Cardiac muscle cell (in vitro differentiated cells and primary cell): ENCODE results near the gene XXYLT1. TPM values are rescaled to one million over a fixed set of nuclear protein-coding genes. Genes with fewer than 3 reads are reported as not detected.

Experiments used
- DNase-seq, 2 donors: peaks; one replicate each; pipeline versions ENCODE4 v3.0.0 to v3.0.0-alpha.2; 2010 to 2017; ENCODE audit warnings: low read depth in 1 of 2, low spot score in 1 of 2
- H3K27ac ChIP-seq: fragments of 200-600 bp; sonication (generic); 2 replicates; pipeline ENCODE4 v1.5.1; 2016
- H3K27me3 ChIP-seq: fragments of 200-600 bp; sonication (generic); 2 replicates; pipeline ENCODE4 v1.6.0; 2016; ENCODE audit warnings: control low read depth
- H3K36me3 ChIP-seq: fragments of 200-600 bp; sonication (generic); 2 replicates; pipeline ENCODE4 v1.5.1; 2016; ENCODE audit warnings: control low read depth
- H3K4me1 ChIP-seq: fragments of 200-600 bp; sonication (generic); 2 replicates; pipeline ENCODE4 v1.8.1; 2017; ENCODE audit warnings: low read depth, mild to moderate bottlenecking, mixed run types
- H3K4me3 ChIP-seq: fragments of 200-600 bp; sonication (generic); 2 replicates; pipeline ENCODE4 v1.5.1; 2016; ENCODE audit warnings: mild to moderate bottlenecking
- H3K9me3 ChIP-seq: fragments of 200-600 bp; sonication (generic); 2 replicates; pipeline ENCODE4 v1.5.1; 2017; ENCODE audit warnings: low read depth, mild to moderate bottlenecking, control low read depth
- CTCF ChIP-seq: IDR thresholded peaks from 2 replicates; pipeline ENCODE4 v1.5.1; 2012; ENCODE audit warnings: low read depth, mild to moderate bottlenecking, low read length
- polyA plus RNA-seq: library from polyadenylated mRNA; unstranded; fragments of >200 nt; fragmentation: Nextera tagmentation; extraction: Ambion mirVana; gene quantifications from 2 replicates; pipeline ENCODE4 v1.2.1, GENCODE V29; 2016
- total RNA-seq: library from RNA; depleted of rRNA; stranded (reverse); fragments of >200 nt; gene quantifications from 2 replicates; pipeline ENCODE4 v1.2.3, GENCODE V29; 2016

Gene XXYLT1
- total and polyA plus RNA-seq, 2 experiments from 2014 or later = 52.5 to 62.2 TPM

DNA sequence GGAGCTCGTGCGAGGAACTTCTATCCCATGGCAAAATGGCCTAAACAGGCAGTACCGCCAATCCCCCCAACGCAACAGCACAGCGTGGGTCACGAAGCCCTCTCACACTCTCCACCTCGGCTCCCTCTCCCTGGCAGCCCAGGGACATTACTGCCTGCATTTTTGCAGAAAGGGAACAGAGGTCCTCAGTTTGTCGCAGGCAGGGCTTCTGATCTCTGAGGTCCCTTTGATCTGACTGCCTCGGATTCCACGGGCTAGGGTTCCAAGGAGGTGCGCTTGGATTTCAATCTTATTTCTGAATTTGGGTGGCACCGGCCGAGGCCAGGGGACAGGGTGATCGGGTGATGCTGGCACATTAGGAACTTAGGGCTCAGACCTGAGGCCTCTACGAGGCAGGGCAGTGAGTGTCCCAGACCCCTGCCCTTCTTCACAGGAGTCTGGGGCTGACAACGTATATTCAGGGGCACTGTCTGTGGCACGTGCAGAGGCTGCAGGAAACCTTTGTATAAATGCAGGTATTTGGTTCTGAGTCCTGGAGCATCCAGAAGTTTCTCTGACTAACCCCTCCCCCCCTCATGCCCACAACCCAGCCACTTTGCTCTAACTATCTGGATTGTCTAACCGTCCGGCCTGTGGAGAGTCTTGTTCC, 197.9 kb downstream of the XXYLT1 start:
- H3K4me3 ChIP-seq = no peak overlapping the region
- no peaks in the 10 kb centered on the region for H3K9me3 ChIP-seq
- no peak overlapping the region for H3K27ac ChIP-seq
- no peak for TF ChIP-seq CTCF
- H3K36me3 ChIP-seq = no peaks in the 10 kb centered on the region
- no peaks in the 10 kb centered on the region for H3K4me1 ChIP-seq
- DNase-seq = no peak
- no peaks in the 10 kb centered on the region for H3K27me3 ChIP-seq

- Histone ChIP-seq H3K9me3 (no peaks in the 10 kb centered on the region), H3K36me3 (no peaks in the 10 kb centered on the region)
These were observed 198.8 kb downstream of the XXYLT1 start for GRCh38 chr3:195071916-195072820.

GRCh38 chr3:195071011-195071728, 199.8 kb downstream of the XXYLT1 start:
- H3K36me3 ChIP-seq = no peaks in the 10 kb centered on the region
- H3K4me1 ChIP-seq = no peaks in the 10 kb centered on the region
- no peak overlapping the region for H3K27ac ChIP-seq
- no peak overlapping the region for H3K4me3 ChIP-seq
- no peaks in the 10 kb centered on the region for H3K27me3 ChIP-seq
- TF ChIP-seq CTCF = no peak
- no peak for DNase-seq
- H3K9me3 ChIP-seq = no peaks in the 10 kb centered on the region

More at GRCh38 chr3:195071916-195072820, 198.8 kb downstream of the XXYLT1 start:
- Histone ChIP-seq H3K27me3 (no peaks in the 10 kb centered on the region), H3K4me3 (no peak overlapping the region), H3K27ac (no peak overlapping the region), H3K4me1 (no peaks in the 10 kb centered on the region)
- TF ChIP-seq CTCF = no peak
- no peak for DNase-seq

GRCh38 chr3:195070336-195070735, 200.6 kb downstream of the XXYLT1 start:
- no peaks in the 10 kb centered on the region for H3K27me3 ChIP-seq
- H3K27ac ChIP-seq = no peak overlapping the region
- no peaks in the 10 kb centered on the region for H3K9me3 ChIP-seq
- no peak for TF ChIP-seq CTCF
- H3K4me3 ChIP-seq = no peak overlapping the region
- no peaks in the 10 kb centered on the region for H3K36me3 ChIP-seq
- H3K4me1 ChIP-seq = no peaks in the 10 kb centered on the region
- no peak for DNase-seq

GRCh38 chr3:195069501-195070251, 201.3 kb downstream of the XXYLT1 start:
- no peaks in the 10 kb centered on the region for H3K9me3 ChIP-seq
- TF ChIP-seq CTCF = no peak

More at GRCh38 chr3:195069501-195070251, 201.3 kb downstream of the XXYLT1 start:
- H3K4me1 ChIP-seq = peaks cover 2% of the 10 kb centered on the region
- H3K27ac ChIP-seq = no peak overlapping the region
- H3K4me3 ChIP-seq = no peak overlapping the region
- H3K27me3 ChIP-seq = no peaks in the 10 kb centered on the region
- DNase-seq = no peak
- no peaks in the 10 kb centered on the region for H3K36me3 ChIP-seq
